K562 (cell line): ENCODE results near the gene ZNF467. TPM values are rescaled to one million over a fixed set of nuclear protein-coding genes. Genes with fewer than 3 reads are reported as not detected.

Experiments used
- ATAC-seq: fragments of 200-7000 bp; cut with Tn5 transposase; 3 replicates; pipeline ENCODE4 v1.9.1; 2020; ENCODE audit warnings: moderate library complexity
- BruUV-seq: library from RNA; stranded (reverse); fragments of 400-500 nt; replicated peaks from 2 replicates; lab custom pipeline; 2021; lab: Mats Ljungman, UMichigan
- CTCF ChIA-PET: fragments of 300-600 bp; formaldehyde crosslinking; extraction: SDS; loops from one replicate; lab custom pipeline; 2021; ENCODE audit warnings: low intra/inter-chr PET ratio; lab: Yijun Ruan, JAX
- POLR2A ChIA-PET: fragments of 300-600, 350-650 bp; sonication (Branson Sonifier 250); formaldehyde crosslinking; extraction: SDS; loops from one replicate; lab custom pipeline; 2021; ENCODE audit warnings: antibody characterized with exemption, inconsistent platforms; lab: Yijun Ruan, JAX
- DNase-seq, 4 experiments: peaks; one replicate each; pipeline versions ENCODE4 v3.0.0 to v3.0.0-alpha.2; 2011 to 2018; ENCODE audit warnings: low spot score in 3 of 4, mixed read lengths in 3 of 4; ENCODE audit errors: extremely low read depth in 1 of 4
- FAIRE-seq: peaks from 2 replicates; lab custom pipeline; 2011; peaks lifted over from hg19 to GRCh38; lab: Jason Lieb, UNC
- H2AFZ ChIP-seq: 2 replicates; pipeline ENCODE4 v1.6.0; 2011; ENCODE audit warnings: low read depth, low read length, control low read depth, inconsistent platforms
- H3K27ac ChIP-seq: fragments of 200-600 bp; 3 replicates; pipeline ENCODE4 v1.8.0; 2011; ENCODE audit warnings: low read depth, mild to moderate bottlenecking, control low read depth, inconsistent platforms, low read length, moderate library complexity, mixed read lengths; ENCODE audit errors: extremely low read depth
- H3K27me3 ChIP-seq, 2 experiments: fragments of 300-600 bp in 1 of 2; 2 replicates in 1 of 2; 3 replicates in 1 of 2; pipeline versions ENCODE4 v1.6.0 to v1.8.0; 2011; ENCODE audit warnings: inconsistent platforms in 2 of 2, low read length in 2 of 2, mild to moderate bottlenecking in 1 of 2, mixed read lengths in 1 of 2, moderate library complexity in 1 of 2; ENCODE audit not compliant: control insufficient read depth in 2 of 2, insufficient read depth in 2 of 2
- H3K36me3 ChIP-seq: fragments of 300-600 bp; 3 replicates; pipeline ENCODE4 v1.8.0; 2011; ENCODE audit warnings: mild to moderate bottlenecking, low read length, inconsistent platforms; ENCODE audit not compliant: control insufficient read depth, insufficient read depth
- H3K4me1 ChIP-seq, 2 experiments: fragments of 200-600 bp in 1 of 2; replicated peaks in 1 of 2; 2 replicates in 1 of 2; 3 replicates in 1 of 2; pipeline versions ENCODE4 v1.5.1 to v1.8.0; 2011; ENCODE audit warnings: inconsistent platforms in 2 of 2, low read length in 2 of 2, mild to moderate bottlenecking in 1 of 2, mixed read lengths in 1 of 2, moderate library complexity in 1 of 2; ENCODE audit not compliant: control insufficient read depth in 2 of 2, insufficient read depth in 2 of 2
- H3K4me2 ChIP-seq: 2 replicates; pipeline ENCODE4 v1.6.1; 2011; ENCODE audit warnings: low read length, control low read depth, inconsistent platforms, mixed read lengths; ENCODE audit not compliant: insufficient read depth
- H3K4me3 ChIP-seq: fragments of 200-600 bp; sonication (generic), shearing (Covaris generic); 2 replicates; pipeline ENCODE4 v1.5.1; 2016; ENCODE audit warnings: control low read depth, inconsistent platforms
- H3K79me2 ChIP-seq: fragments of 200-600 bp; 3 replicates; pipeline ENCODE4 v1.8.0; 2011; ENCODE audit warnings: low read length, inconsistent platforms; ENCODE audit not compliant: control insufficient read depth, insufficient read depth
- H3K9ac ChIP-seq, 2 experiments: 2 replicates each; pipeline versions ENCODE4 v1.6.0 to v1.6.1; 2011; ENCODE audit warnings: low read depth in 2 of 2, low read length in 2 of 2, control low read depth in 1 of 2, inconsistent platforms in 1 of 2, mild to moderate bottlenecking in 1 of 2, mixed read lengths in 1 of 2; ENCODE audit not compliant: insufficient read depth in 1 of 2
- H3K9me1 ChIP-seq: one replicate; pipeline ENCODE4 v1.6.0; 2011; ENCODE audit warnings: inconsistent platforms, mild to moderate bottlenecking, low read length, moderate library complexity; ENCODE audit not compliant: control insufficient read depth, insufficient read depth
- H3K9me3 ChIP-seq: replicated peaks from 2 replicates; pipeline ENCODE4 v1.5.1; 2011; ENCODE audit warnings: low read depth, low read length, inconsistent platforms; ENCODE audit not compliant: control insufficient read depth, insufficient read depth
- H4K20me1 ChIP-seq: replicated peaks from 2 replicates; pipeline ENCODE4 v1.6.1; 2011; ENCODE audit warnings: low read length, inconsistent platforms, mixed read lengths; ENCODE audit not compliant: control insufficient read depth, insufficient read depth
- CBX1 ChIP-seq: sonication (generic); IDR thresholded peaks from 2 replicates; pipeline ENCODE4 v1.6.1; 2016; ENCODE audit warnings: antibody characterized with exemption, low read depth, mild to moderate bottlenecking
- ERF ChIP-seq: fragments of 450-650 bp; formaldehyde crosslinking; IDR thresholded peaks from 2 replicates; pipeline ENCODE4 v1.4.0; 2020; ENCODE audit warnings: mild to moderate bottlenecking, mixed read lengths
- HDGF ChIP-seq: fragments of 450-650 bp; IDR thresholded peaks from 2 replicates; pipeline ENCODE4 v1.6.1; 2016
- MAZ ChIP-seq, 2 experiments: fragments of 450-650 bp in 1 of 2; sonication (generic) in 1 of 2; formaldehyde crosslinking; IDR thresholded peaks in 1 of 2; conservative IDR thresholded peaks in 1 of 2; 2 replicates each; pipeline versions ENCODE4 v1.4.0 to v1.5.0; 2020; ENCODE audit warnings: mild to moderate bottlenecking in 1 of 2, missing genetic modification reagents in 1 of 2
- MTA2 ChIP-seq: fragments of 450-650 bp; IDR thresholded peaks from 2 replicates; pipeline ENCODE4 v1.6.1; 2016; ENCODE audit warnings: low read depth
- RBBP5 ChIP-seq: fragments of 200-600 bp; sonication (generic); IDR thresholded peaks from 2 replicates; pipeline ENCODE4 v1.6.1; 2012; ENCODE audit warnings: borderline replicate concordance, mild to moderate bottlenecking, low read length, control low read depth, inconsistent platforms; ENCODE audit not compliant: insufficient read depth, poor library complexity, severe bottlenecking
- ZNF3 ChIP-seq: fragments of 250-450 bp; sonication (Bioruptor Pico); IDR thresholded peaks from 2 replicates; pipeline ENCODE4 v1.5.0; 2021; ENCODE audit warnings: mild to moderate bottlenecking, moderate library complexity
- WGBS: fragments of 100-300 bp; shearing (Covaris generic); methylation state at CpG from one replicate; pipeline ENCODE4 v1.1.6; 2016; ENCODE audit warnings: low coverage, mixed read lengths; ENCODE audit not compliant: insufficient coverage; ENCODE audit errors: missing lambda C conversion rate; 5-methylcytosine and 5-hydroxymethylcytosine counted together
- in situ Hi-C: fragments of 300-500 bp; cut with MboI; formaldehyde crosslinking; loops from 4 replicates; pipeline ENCODE4 v1.15.0; 2018; ENCODE audit warnings: inconsistent platforms, mixed read lengths
- intact Hi-C: fragments of 100-400 bp; cut with micrococcal nuclease; formaldehyde crosslinking; loops from 2 replicates; pipeline ENCODE4 v1.14.2; 2022
- polyA plus RNA-seq, 8 experiments: library from polyadenylated mRNA; depleted of rRNA in 4 of 8; stranded (reverse) in 5 of 8; unstranded in 3 of 8; fragments of >200 nt; fragmentation: Nextera tagmentation in 2 of 8; fragmentation: Illumina TruSeq in 1 of 8; extraction: Ambion mirVana in 2 of 8; extraction: Trizol in 1 of 8; gene quantifications; 2 replicates each; pipeline versions ENCODE4 v1.2.1 to v1.2.3, GENCODE V29; 2011 to 2014; ENCODE audit warnings: inconsistent platforms in 1 of 8, missing spikeins in 1 of 8
- total RNA-seq, 7 experiments: library from RNA; depleted of rRNA in 6 of 7; stranded (reverse); fragments of >200 nt in 6 of 7; fragmentation: Illumina TruSeq in 2 of 7; extraction: Trizol in 2 of 7; gene quantifications; 2 replicates each; pipeline versions ENCODE4 v1.2.1 to v1.2.3, GENCODE V29; 2011 to 2021; ENCODE audit warnings: low replicate concordance in 1 of 7

ZNF467 gene
- total and polyA plus RNA-seq, 9 of the 15 experiments (the other 6 are each of a cell fraction or from before 2014, with no cell fraction given) = 0.32 to 14.2 (median 1.7) TPM

- no peaks in the 10 kb centered on the region for H3K36me3 ChIP-seq
- no peaks in the 10 kb centered on the region for H3K79me2 ChIP-seq
- no peak for TF ChIP-seq HDGF
- no peak for TF ChIP-seq ZNF3 (CRISPR knock-in tag)
- no peak for TF ChIP-seq MAZ (CRISPR knock-in tag; conservative IDR thresholded peaks at IDR 0.05 in 1 of 2, IDR thresholded peaks at IDR 0.05 in 1 of 2)
- no peak for TF ChIP-seq RBBP5
- no peak for TF ChIP-seq ERF (CRISPR knock-in tag)
- no peak for TF ChIP-seq CBX1
- no peak for TF ChIP-seq MTA2
- H3K9me1 ChIP-seq = no peaks in the 10 kb centered on the region
- POLR2A ChIA-PET = interaction anchor here (0.6 to 1.5 kb wide), 8 partner anchors 11 to 520 kb away, joined by 3 to 5 read pairs (median 3); partner anchors contain the start of gene ZNF467
- ATAC-seq (peak; percentile 18; the same call in 2 of the 3 replicates), DNase-seq (no peak), FAIRE-seq (no peak)
- H3K27ac ChIP-seq = no peak overlapping the region
- intact Hi-C loops (no loop called here), in situ Hi-C loops (loop anchor here (5.0 kb wide), 1 partner anchor 86 kb away; no protein-coding TSS in a partner anchor)
- no TSS peak for BruUV-seq
- H3K27me3 ChIP-seq = peaks cover 15 to 27% of the 10 kb centered on the region in 2 experiments
- H2AFZ ChIP-seq = no peak overlapping the region
- H3K9me3 ChIP-seq = no peaks in the 10 kb centered on the region
- 8% methylated on average over 9 of the region's 9 CpGs for WGBS
- CTCF ChIA-PET = no interaction called here
- no peak overlapping the region for H3K4me2 ChIP-seq
- peaks cover 3% of the 10 kb centered on the region; the same call in 1 of the 2 replicates for H4K20me1 ChIP-seq
- peaks cover 0 to 5% of the 10 kb centered on the region in 2 experiments; a peak in 1 of 5 replicates for H3K4me1 ChIP-seq
- H3K9ac ChIP-seq = no peak overlapping the region
- H3K4me3 ChIP-seq = no peak overlapping the region
Measured at GRCh38 chr7:149748076-149748874, 25.1 kb downstream of the ZNF467 start.
